Hepatic stellate cell (primary cell): ENCODE measurements around the gene CSTPP1.
"Not testable (repeated sequence)": the region's sequence is repeated elsewhere in the genome, so short reads cannot be mapped to it uniquely, and the experiment has no call there.

Source experiments
- DNase-seq: peaks from one replicate; pipeline ENCODE4 v3.0.0; 2011; ENCODE audit warnings: low spot score

CSTPP1 gene

DNA sequence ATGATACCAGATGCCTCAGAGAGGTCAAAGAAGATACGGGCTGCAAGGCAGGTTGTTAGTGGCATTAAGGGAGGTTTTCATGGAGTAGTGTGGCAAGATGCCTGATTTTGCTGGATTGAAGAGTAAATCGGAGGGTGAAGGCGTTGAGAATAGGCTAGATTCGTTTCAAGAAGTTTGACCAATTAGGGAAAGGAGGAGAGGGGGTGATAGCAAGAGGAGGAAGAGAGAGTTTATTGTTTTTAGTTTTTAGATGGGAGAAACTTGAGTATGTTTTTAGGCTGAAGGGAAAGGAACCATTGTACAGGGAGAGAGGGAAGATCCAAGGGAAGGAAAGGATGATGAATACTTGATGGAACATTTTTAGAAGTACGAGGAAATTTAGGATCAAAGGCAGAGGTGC, 16.5 kb downstream of the CSTPP1 start:
- no peak for DNase-seq

DNA sequence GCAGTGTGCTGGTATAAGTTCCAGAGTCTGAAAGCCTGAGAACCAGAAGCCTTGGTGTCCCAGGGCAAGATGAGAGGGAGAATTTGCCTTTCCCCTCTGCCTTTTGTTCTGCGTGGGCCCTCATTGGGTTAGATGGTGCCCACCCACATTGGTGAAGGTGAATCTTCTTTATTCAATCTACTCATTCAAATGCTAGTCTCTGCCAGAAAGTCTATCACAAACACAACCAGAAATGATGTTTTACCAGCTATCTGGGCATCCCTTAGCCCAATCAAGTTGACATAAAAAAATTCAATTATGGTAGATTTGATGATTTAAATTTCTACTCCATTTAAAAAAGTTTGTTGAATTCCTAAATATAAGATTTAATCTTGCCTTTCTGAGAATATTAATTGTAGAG, 22.2 kb downstream of the CSTPP1 start:
- no peak for DNase-seq

DNA sequence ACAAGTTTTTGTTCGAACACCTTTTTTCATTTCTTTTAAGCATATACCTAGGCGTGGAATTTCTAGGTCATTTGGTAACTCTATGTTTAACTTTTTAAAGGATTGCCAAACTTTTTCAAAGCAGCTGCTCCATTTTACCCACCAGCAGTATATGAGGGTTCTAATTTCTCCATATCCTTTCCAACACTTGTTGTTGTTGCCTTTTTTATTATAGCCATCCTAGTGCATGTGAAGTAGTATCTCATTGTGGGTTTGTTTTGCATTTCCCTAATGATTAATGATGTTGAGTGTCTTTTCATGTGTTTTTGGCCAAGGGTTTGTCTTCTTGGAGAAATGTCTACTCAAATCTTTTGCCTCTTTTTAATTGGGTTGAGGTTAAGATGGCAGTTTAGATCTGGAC, 24.5 kb downstream of the CSTPP1 start:
- no peak for DNase-seq

DNA sequence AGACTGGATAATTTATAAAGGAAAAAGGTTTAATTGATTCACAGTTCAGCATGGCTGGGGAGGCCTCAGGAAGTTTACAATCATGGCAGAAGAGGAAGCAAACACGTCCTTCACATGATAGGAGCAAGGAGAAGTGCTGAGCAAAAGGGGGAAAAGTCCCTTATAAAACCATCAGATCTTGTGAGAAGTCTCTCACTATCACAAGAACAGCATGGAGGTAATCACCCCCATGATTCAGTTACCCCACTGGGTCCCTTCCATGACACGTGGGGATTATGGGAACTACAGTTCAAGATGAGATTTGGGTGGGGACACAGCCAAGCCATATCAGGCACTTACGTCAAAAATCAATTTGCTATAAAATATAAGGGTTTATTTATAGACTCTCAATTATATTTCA, 25.3 kb downstream of the CSTPP1 start:
- not testable (repeated sequence) for DNase-seq

DNA sequence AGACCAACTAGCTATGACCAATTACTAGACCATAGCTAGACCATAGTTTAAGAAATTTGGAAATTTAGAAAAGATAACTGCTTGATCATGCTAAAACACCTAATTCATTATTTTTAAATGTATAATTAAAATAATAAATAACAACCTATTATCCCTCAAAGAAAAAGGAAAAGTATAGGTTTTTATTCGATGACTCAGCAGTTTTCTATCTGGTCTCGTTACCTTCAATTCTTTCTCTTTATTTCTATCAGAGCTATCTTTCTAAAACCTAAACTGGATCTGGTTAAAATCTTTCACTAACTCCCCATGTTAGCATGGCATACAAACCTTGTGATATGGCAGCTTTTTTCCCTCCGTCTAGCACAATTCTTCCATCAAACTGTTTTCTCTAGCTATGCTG, 27.3 kb downstream of the CSTPP1 start:
- DNase-seq = no peak

DNA sequence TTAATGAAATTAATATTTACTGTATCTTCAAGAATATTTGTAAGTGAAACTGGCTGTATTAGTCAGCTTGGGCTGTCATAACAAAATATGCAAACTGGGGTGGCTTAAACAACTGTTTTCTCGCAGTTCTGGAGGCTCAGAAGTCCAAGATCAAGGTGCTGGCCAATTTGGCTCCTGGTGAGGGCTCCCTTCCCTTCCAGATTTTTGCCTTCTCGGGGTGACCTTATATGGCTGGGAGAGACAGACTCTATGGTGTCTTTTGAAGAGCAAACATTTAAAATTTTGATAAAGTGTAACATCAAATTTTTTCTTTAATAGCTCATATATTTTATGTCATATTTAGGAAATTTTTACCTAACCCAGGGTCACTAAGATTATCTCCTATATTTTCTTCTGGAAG, 30.2 kb downstream of the CSTPP1 start:
- no peak for DNase-seq

DNA sequence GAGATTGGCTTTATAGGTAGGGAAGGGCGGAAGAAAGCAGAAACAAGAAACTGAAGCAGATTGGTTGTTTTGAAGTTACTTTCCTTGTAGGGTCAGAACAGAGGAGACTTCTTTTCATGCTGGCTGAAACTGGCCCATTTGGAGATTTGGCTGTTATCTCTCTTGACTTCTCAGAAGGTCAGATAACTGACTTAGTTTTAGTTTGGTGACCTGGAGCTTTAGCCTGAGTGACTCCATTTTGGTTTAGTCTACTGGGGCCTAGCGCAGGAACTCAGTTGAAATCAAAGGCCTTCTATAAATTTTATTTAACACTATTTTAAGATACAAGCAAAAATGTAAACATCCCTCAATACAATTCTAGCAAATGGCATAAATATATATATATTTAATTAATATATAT, 31.4 kb downstream of the CSTPP1 start:
- no peak for DNase-seq

DNA sequence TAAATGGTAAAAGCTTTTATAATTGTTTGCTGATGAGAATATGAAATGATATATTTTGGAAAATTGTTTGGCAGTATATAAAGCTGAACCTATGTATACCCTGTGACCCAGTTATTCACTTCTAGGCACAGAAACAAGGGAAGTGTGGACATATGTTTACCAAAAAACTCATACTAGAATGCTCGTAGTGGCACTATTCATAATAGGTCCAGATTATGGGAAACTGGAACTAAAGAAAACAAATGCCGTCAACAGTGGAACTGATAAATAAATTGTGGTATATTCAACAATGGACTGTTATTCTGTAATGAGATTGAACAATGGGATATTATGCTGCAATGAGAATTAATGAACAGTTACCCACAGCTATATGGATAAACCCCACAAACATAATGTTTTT, 32.8 kb downstream of the CSTPP1 start:
- no peak for DNase-seq

DNA sequence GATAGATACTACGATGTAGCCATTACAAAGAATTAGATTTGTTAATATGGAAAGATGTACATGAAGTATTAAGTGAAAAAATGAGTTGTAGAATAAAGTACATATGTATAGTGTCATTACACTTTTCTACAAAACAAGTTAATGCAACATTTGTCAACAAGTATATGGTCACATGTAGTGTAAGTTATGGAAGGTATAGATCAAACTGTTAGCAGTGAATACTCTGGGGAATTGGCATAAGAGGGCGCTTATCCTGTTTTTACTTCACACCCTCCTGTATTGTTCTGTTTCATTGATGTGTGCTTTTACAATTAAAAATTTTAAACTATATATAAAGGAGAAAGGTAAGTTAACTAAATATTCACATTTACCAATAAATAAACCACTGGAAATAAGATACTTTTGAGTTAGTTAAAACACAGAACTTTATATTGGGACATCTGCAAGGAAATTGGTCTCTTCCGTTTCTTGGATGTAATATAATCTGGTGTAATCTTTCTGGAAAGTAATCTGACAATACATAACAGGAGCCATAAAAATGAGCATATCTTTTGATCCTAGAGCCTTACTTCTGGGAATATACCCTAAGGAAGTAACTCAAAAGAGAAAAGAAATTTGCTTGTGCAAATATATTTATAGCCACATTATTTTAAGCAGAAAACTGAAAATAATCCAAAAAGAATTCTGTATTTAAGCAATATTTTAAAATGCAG, 34.5 kb downstream of the CSTPP1 start:
- no peak for DNase-seq

DNA sequence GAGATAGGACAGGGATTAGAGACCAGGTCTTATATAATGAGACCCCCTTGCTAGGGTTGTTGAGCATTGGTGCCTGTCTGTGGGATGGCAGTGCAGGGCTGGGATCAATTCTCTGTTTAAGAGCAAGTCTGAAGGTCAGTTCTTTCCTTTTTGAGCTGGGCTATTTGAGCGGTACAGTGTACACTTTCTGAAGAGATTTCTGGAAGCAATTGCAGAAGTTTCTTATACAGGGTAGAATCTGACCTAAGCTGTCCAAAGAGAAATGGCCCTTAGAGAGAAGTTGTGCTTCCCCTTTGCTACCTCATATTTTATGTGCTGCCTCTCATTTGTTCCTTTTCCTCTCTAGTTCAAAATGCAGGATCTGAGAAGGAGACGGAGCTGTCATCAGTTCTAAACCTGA, 35.8 kb downstream of the CSTPP1 start:
- DNase-seq = no peak

DNA sequence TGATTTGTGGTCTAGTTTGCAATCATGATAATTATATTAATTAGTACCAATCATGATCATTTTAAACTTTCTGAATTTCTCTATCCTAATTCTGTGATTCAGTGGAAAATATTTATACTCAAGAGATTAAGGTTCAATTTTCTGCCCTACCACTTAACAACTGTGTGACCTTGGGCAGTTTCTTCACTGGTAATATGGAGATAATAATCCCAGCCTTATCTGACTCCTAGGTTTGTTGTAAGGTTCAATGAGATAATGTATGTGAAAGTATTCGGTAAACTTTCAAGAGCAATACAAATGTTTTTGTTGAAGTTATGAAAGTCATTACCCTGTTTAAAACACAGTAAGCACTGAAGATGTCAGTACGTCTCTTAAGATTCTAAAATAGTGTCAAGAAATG, 36.3 kb downstream of the CSTPP1 start:
- DNase-seq = no peak

DNA sequence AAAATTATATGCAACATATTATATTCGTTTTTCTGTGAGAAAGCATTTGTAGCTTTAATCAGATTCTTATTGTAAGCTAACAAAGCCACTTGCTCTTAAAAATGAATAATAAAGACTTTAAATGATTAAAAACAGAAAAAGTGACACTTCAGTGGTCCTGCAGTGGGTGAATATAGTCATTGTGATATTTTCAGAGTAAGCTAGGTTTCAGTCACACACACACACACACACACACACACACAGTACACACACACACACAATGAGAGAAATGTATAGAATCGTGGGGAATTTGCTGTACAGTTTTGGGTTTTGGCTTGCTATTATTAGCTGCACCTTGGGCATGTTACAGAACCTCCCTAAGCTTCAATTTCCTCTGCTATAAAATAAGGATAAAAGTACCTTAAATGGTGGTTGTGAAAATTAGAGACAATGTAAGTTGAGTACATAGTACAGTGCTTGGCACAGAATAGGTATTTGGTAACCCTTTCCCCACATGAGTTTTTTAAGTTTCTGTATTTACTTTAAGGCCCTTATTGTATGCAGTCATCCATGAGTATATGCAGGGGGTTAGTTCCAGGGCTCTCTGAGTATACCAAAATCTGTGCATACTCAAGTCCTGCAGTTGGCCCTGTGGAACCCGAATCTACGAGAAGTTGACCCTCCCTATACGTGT, 39.8 kb downstream of the CSTPP1 start:
- no peak for DNase-seq

DNA sequence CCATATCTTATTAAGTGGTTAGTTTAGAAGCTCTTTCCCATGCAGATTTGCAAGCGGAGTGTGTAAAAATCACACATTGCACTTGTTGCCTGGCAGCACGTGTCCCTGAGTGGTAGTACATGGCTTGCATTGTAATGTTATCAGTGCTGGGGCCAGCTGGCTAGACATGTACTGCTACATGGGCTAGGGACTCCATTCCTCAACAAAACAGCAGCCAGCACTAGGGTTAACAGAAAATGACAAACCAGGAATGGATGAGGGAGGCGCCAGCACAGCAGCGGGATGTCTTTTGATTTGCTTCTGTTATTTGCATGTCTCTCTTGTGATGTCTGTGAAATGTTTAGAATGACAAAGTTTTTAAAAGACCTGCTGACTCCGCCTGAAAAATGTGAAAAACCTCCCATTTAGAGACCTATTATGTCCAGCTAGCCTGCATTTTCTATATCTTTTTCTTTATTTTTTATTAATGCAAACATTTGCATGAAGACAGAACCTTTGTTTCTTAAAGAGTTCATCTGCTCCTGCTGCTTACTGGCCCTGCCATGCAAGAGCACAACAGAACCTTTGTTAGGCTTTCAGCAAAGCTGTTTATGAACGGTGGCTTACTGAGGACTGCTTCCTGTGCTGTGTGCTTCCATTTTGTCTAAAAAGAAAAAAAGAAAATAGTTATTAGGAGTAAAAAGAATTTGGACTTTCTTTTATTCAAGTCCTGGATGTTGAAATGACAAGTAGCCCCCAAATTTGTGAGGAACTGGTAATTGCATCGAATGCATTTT, 40.7 kb downstream of the CSTPP1 start:
- no peak for DNase-seq

DNA sequence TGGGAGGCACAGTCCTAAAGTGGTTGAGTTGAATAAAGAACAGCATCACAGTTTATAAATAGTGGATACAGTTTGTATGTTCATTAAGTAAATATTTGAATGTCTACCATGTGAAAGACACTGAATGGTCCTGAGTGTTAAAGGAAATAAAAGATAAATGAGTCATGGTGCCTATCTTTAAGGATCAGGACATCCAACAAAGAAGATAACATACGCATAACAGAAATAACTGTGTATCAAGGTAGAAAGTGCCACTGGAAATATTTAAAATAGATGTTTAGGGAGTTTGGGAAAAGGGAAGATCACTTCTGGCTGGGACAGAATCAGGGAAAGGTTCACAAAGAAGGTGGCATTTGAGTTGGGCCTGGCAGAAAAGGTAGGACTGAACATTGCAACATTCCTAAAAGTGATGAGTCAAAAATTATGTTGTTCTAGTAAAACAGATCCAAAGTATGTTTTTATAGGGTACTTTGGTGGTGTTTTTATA, 41.5 kb downstream of the CSTPP1 start:
- no peak for DNase-seq

DNA sequence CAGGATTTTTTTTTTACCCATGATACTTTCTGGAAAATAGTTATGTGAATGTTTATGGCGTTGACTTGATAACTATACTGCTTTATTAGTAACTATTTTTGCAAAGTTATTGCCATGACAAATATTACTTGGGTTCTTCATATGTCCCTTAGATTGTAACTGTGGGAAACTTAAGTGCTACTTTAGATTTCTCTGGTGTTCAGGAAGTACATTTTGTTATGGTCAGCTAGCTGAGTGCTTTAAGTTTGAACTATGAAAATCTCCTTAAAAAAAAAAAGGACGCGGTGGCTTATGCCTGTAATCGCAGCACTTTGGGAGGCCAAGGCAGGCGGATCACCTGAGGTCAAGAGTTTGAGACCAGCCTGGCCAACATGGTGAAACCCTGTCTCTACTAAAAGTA, 42.8 kb downstream of the CSTPP1 start:
- no peak for DNase-seq

DNA sequence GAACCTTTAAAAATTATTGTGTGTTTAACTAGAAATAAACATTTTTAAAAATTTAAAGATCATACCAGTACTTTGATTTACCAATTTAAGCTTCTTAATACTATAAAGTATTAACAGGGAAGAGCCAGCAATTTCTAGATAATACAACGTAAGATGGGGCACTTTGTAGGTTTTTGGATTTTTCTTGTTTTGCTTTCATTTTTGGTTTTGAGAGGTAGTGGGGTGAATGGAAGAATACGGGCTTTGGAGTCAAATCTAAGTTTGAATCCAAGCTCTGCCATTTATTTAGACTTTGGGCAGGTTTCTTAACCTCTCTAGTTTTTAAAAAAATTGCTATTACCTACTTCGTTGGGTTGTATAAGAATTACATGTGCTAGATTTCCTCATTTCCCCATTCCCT, 44.9 kb downstream of the CSTPP1 start:
- no peak for DNase-seq

DNA sequence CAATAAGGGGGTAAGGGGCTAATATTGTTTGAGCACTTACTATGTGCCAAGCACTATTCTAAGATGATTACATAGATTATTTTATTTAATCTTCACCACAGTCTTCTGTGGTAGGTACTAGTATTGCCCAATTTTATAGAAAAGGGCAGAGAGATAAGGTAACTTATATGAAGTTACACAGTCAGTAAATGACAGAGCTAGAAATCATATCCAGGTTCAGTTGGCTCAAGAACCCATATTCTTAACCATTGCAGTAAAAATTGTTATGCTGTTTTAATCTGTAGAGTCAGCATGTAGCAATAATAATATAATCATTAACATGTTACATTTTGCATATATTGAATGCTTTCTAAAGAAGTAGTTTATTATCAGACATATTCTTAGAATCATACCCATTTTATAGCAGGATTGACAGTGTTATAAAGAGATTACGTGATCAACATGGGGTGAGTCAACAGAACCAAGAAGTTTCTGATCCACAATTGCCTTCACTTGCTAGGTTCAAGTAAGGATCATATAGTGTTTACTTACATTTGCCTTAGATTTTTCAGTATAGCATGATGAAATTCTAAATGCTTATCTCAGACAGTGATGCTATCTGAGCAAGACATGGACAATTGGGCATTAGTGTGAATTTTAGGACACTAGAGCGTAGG, 46.4 kb downstream of the CSTPP1 start:
- DNase-seq = no peak

DNA sequence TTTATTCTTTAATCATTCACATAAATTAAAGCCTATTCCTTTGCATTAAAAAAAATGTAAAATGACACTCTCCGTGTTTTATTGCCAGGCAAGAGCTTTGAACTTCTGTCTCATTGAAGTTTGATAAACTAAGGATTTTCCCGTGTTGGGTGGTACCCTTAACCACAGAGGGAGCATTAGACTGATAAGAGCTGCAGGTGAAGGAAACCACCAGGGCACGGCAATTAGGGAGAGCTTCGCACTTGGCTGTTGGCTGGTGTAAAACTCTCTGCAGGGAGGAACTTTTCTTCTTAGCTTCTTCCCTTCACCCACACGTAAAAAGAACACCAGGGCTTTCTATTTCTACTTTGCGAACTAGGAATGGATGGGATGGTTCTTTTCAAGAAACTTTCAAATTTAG, 47.0 kb downstream of the CSTPP1 start:
- no peak for DNase-seq

DNA sequence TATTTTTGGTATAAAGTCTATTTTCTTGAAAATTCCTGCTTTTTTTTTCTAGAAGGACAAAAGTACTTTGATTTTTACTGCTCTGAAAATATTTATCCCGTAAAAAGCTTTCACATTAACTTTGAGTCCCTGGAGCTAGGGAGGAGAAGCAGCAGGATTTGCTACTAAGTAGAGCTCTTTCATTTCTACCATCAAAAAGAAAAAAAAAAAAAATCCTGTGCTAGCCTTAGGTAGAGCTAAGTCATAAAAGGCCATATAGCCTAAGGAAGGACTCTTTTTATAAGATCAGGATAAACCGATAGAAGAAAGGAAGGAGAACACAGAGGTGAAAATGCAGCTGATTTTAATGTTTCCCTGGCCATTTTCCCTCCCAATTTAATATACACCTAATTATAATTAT, 48.0 kb downstream of the CSTPP1 start:
- no peak for DNase-seq

DNA sequence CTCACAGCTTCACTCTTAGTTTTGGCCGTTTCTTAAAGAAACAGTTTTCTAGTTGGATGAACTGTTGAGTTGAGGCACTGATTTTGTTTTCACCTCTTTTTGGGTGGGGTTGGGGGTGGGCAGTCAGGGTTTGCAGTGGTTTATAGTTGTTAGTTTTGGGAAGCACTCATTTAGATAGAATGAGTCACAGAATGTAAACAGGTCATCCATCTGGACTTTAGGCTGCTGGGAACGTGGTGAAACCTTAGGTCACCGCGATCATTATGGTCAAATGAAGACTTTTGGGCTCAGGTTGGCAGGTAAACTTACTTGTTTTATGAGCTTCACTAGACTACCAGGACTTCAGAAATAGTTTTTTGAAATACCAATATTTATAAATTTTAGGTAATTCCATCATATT, 48.4 kb downstream of the CSTPP1 start:
- no peak for DNase-seq

DNA sequence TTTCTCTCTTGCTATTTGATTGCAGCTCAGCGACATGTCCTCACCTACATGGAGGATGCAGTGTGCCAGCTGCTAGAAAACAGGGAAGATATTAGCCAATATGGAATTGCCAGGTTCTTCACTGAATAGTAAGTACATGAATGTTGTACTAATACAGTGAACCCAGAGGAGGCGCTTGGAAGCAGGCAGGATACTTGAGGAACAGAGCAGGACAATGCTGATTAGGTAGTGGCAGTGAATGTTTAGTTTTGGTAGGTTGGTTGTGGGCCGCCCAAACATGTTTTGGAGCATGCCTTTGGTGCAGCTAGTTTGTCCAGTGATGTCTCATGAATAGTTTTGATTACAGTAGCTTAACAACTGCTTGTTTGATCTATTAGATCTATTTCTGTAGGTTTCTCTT, 50.6 kb downstream of the CSTPP1 start:
- DNase-seq = no peak

DNA sequence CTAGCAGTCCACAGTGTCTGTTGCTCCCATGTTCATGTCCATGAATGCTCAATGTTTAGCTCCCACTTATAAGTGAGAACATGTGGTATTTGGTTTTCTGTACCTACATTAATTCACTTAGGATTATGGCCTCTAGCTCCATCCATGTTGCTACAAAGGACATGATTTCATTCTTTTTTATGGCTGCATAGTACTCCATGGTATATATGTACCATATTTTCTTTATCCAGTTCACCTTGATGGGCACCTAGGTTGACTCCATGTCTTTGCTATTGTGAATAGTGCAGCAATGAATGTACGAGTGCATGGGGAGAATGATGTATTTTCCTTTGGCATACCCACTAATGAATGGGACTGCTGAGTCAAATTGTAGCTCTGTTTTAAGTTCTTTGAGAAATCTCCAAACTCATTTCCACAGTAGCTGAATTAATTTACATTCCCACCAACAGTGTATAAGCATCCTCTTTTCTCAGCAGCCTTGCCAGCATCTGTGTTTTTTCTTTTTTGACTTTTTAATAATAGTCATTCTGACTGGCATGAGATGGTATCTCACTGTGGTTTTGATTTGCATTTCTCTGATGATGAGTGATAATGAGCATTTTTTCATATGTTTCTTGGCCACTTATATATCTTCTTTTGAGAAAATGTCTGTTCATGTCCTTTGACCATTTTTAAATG, 53.4 kb downstream of the CSTPP1 start:
- not testable (repeated sequence) for DNase-seq
